K562 (cell line): ENCODE data around the gene TADA1.

Source experiments
- PHB ChIP-seq: fragments of 250-450 bp; sonication (Bioruptor Pico); IDR thresholded peaks from 2 replicates; pipeline ENCODE4 v1.5.0; 2021
- TARDBP ChIP-seq: fragments of 450-650 bp; IDR thresholded peaks from 2 replicates; pipeline ENCODE4 v1.6.1; 2016
- ZNF24 ChIP-seq: fragments of 450-650 bp; IDR thresholded peaks from 2 replicates; pipeline ENCODE4 v1.6.1; 2016

DNA sequence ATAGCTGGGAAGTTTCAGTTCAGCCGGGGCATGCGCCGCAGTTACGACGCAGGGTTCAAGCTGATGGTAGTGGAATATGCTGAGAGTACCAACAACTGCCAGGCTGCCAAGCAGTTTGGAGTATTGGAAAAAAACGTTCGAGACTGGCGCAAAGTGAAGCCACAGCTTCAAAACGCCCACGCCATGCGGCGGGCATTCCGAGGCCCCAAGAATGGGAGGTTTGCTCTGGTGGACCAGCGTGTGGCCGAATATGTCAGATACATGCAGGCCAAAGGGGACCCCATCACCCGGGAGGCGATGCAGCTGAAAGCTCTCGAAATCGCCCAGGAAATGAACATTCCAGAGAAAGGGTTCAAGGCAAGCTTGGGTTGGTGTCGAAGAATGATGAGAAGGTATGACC is 26.9 kb downstream of the TADA1 start:
- TF ChIP-seq TARDBP (no peak), PHB (CRISPR knock-in tag) (no peak), ZNF24 (no peak)
